OCI-LY3 (cell line): ENCODE measurements around the gene KIT.

Experiments used
- H2AFZ ChIP-seq: fragments of 200-600, 300-600 bp; shearing (Covaris generic); 2 replicates; pipeline ENCODE4 v1.6.0; 2014; ENCODE audit warnings: antibody characterized with exemption, low read depth, low read length
- H3K27ac ChIP-seq: fragments of 200-600, 300-600 bp; sonication (generic); 2 replicates; pipeline ENCODE4 v1.5.1; 2014; ENCODE audit warnings: mild to moderate bottlenecking, low read length, moderate library complexity, mixed read lengths
- H3K27me3 ChIP-seq: fragments of 200-600, 300-600 bp; sonication (generic); 2 replicates; pipeline ENCODE4 v1.6.1; 2014; ENCODE audit warnings: low read depth, low read length, mixed read lengths
- H3K36me3 ChIP-seq: fragments of 200-600, 300-600 bp; sonication (generic); replicated peaks from 2 replicates; pipeline ENCODE3; 2014; ENCODE audit warnings: low read depth, low read length, mixed read lengths
- H3K4me1 ChIP-seq: fragments of 300-600, 200-600 bp; sonication (generic); 2 replicates; pipeline ENCODE4 v1.6.1; 2014; ENCODE audit warnings: low read length, mixed read lengths
- H3K4me2 ChIP-seq: fragments of 200-600, 300-600 bp; sonication (generic); 2 replicates; pipeline ENCODE4 v1.6.1; 2014; ENCODE audit warnings: low read length, mixed read lengths
- H3K4me3 ChIP-seq: fragments of 300-600, 200-600 bp; sonication (generic); 2 replicates; pipeline ENCODE4 v1.5.1; 2014; ENCODE audit warnings: antibody characterized with exemption, mild to moderate bottlenecking, low read length, moderate library complexity
- H3K79me2 ChIP-seq: fragments of 300-600, 200-600 bp; shearing (Covaris generic); 2 replicates; pipeline ENCODE4 v1.6.1; 2014; ENCODE audit warnings: mild to moderate bottlenecking, low read length, mixed read lengths
- H3K9ac ChIP-seq: fragments of 300-600, 200-600 bp; shearing (Covaris generic); 2 replicates; pipeline ENCODE4 v1.6.0; 2014; ENCODE audit warnings: mild to moderate bottlenecking, low read length, moderate library complexity
- H3K9me3 ChIP-seq: fragments of 200-600, 300-600 bp; shearing (Covaris generic); 2 replicates; pipeline ENCODE4 v1.6.1; 2014; ENCODE audit warnings: low read length, mixed read lengths; ENCODE audit not compliant: insufficient read depth
- H4K20me1 ChIP-seq: fragments of 200-600, 300-600 bp; sonication (generic); 2 replicates; pipeline ENCODE4 v1.6.1; 2016; ENCODE audit warnings: low read length, mixed read lengths; ENCODE audit not compliant: insufficient read depth
- EZH2phosphoT487 ChIP-seq: fragments of 200-600 bp; shearing (Covaris generic); IDR thresholded peaks from 2 replicates; pipeline ENCODE4 v1.6.1; 2018; ENCODE audit warnings: antibody characterized with exemption, mixed run types, low read depth
- TF ChIP-seq, protein P1 (sequence below): fragments of 200-600, 300-600 bp; sonication (generic); IDR thresholded peaks from 2 replicates; pipeline ENCODE4 v1.5.1; 2014; ENCODE audit warnings: antibody characterized with exemption, low read length, low read depth

KIT gene

DNA sequence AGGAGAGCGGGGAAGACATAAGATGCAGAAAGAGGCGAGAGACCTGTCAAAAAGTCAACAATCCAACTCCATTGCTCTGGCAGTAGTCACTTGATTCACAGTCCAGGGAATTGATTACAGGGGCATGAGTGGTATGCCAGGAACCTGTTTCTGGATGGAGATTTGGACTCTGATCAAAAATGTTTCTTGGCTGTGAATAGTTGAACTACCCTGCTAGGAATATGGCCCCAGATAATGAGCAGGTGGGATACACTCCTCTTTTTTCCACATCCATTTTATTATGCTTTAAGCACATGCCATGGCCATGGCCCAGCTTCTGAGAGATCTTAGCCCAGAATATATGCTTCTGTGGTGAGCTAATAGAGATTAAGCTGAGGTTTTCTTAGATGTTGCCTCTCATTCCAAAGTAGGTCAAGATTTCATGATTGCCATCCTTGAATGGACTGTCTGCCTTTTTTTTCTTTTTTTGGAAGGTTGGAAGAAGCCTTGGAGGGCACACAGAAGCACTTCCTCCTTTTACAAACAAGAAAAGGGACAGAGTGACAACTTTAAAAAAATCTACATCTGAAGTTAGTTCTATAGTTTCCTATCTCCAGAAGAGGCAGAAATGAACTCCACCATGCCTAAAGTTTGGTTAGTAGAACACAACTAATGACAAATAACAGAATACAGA is 121.9 kb downstream of the KIT start:
- Histone ChIP-seq H3K4me2 (no peak overlapping the region), H3K9me3 (no peaks in the 10 kb centered on the region), H4K20me1 (no peaks in the 10 kb centered on the region), H3K27me3 (no peaks in the 10 kb centered on the region), H3K27ac (no peak overlapping the region), H3K4me1 (no peaks in the 10 kb centered on the region), H2AFZ (peak overlapping the region; percentile 31; the same call in 1 of the 2 replicates), H3K36me3 (no peaks in the 10 kb centered on the region), H3K9ac (no peak overlapping the region), H3K4me3 (no peak overlapping the region), H3K79me2 (no peaks in the 10 kb centered on the region)
- TF ChIP-seq, protein P1, sequence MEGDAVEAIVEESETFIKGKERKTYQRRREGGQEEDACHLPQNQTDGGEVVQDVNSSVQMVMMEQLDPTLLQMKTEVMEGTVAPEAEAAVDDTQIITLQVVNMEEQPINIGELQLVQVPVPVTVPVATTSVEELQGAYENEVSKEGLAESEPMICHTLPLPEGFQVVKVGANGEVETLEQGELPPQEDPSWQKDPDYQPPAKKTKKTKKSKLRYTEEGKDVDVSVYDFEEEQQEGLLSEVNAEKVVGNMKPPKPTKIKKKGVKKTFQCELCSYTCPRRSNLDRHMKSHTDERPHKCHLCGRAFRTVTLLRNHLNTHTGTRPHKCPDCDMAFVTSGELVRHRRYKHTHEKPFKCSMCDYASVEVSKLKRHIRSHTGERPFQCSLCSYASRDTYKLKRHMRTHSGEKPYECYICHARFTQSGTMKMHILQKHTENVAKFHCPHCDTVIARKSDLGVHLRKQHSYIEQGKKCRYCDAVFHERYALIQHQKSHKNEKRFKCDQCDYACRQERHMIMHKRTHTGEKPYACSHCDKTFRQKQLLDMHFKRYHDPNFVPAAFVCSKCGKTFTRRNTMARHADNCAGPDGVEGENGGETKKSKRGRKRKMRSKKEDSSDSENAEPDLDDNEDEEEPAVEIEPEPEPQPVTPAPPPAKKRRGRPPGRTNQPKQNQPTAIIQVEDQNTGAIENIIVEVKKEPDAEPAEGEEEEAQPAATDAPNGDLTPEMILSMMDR: no peak
- TF ChIP-seq EZH2phosphoT487: no peak

DNA sequence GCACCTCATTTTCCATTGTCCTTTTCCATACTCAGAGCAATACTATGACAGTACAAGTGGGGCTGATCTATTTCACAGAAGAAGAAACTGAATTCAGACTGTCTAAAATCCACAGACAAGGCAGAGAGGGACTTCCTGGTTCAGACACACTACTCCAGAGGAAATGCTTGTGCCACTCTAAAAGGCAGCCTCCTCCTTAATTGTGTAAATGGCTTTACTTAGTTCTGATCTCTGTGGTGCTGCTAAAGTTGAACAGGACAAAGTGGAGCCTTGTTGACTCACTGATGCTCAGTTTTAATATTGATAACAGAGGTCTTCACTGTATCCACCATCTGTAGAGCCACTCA is 122.4 kb downstream of the KIT start:
- no peaks in the 10 kb centered on the region for H3K4me1 ChIP-seq
- H3K79me2 ChIP-seq: no peaks in the 10 kb centered on the region
- no peak overlapping the region for H3K9ac ChIP-seq
- TF ChIP-seq, protein P1: no peak
- no peak for TF ChIP-seq EZH2phosphoT487
- no peaks in the 10 kb centered on the region for H3K9me3 ChIP-seq
- no peaks in the 10 kb centered on the region for H4K20me1 ChIP-seq
- H3K4me3 ChIP-seq: no peak overlapping the region
- no peak overlapping the region for H3K27ac ChIP-seq
- no peaks in the 10 kb centered on the region for H3K27me3 ChIP-seq
- H3K36me3 ChIP-seq: no peaks in the 10 kb centered on the region
- H2AFZ ChIP-seq: peak overlapping the region; percentile 31; the same call in 1 of the 2 replicates
- no peak overlapping the region for H3K4me2 ChIP-seq

DNA sequence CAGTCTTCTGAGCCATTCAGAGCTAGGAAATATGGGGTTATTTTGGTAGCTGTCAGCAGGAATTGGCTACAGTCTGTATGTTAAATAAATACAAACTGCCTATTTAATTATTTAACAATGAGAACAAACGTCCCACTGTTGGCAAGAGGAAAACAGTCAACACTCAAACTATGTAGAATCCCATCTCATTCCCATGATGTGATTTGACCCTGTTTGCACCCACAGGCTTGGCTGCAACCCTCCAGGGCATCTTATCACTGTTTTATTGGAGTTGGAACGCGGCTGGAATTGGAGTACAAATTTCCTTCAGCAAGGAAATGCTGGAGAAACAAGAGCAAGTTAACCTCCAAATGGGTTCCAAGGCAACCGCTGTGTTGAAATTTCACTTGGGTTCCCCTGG is 124.0 kb downstream of the KIT start:
- Histone ChIP-seq H3K4me3 (no peak overlapping the region), H3K36me3 (no peaks in the 10 kb centered on the region), H3K9ac (no peak overlapping the region), H3K79me2 (no peaks in the 10 kb centered on the region), H3K9me3 (no peaks in the 10 kb centered on the region), H3K4me2 (no peak overlapping the region), H2AFZ (no peak overlapping the region), H3K4me1 (no peaks in the 10 kb centered on the region), H4K20me1 (no peaks in the 10 kb centered on the region), H3K27me3 (no peaks in the 10 kb centered on the region), H3K27ac (no peak overlapping the region)
- no peak for TF ChIP-seq EZH2phosphoT487
- TF ChIP-seq, protein P1: no peak

DNA sequence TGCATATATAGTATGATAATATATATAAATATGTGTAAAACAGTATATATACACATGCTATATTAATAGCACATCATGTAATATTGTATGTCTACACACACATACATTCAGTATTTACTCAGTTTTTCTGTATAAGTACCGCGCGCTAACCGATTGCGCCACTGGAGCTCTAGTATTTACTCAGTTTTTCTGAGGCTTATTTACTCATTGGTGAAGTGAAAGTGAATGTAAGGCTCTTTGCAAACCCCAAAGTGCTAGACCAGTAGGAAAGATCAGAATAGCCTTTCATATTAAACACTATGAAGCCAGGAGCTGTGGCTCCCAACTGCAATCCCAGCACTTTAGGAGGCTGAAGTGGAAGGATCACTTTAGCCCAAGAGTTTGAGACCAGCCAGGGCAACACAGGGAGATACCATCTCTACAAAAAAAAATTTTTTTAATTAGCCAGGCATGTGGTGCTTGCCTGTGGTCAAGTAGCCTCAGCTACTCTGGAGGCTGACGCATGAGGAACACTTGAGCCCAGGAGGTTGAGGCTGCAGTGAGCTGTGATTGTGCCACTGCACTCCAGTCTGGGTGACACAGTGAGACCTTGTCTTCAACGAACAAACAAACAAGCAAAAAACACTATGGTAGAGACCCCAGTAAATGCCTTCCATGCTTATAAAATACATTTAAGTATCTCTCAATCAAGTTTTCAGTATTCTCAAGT is 125.8 kb downstream of the KIT start:
- Histone ChIP-seq H3K9me3 (no peaks in the 10 kb centered on the region), H3K4me3 (no peak overlapping the region), H4K20me1 (no peaks in the 10 kb centered on the region), H3K27me3 (no peaks in the 10 kb centered on the region), H3K4me2 (no peak overlapping the region), H3K27ac (no peak overlapping the region), H2AFZ (no peak overlapping the region), H3K9ac (no peak overlapping the region), H3K79me2 (no peaks in the 10 kb centered on the region), H3K4me1 (no peaks in the 10 kb centered on the region), H3K36me3 (no peaks in the 10 kb centered on the region)
- TF ChIP-seq EZH2phosphoT487: no peak
- TF ChIP-seq, protein P1: no peak
